WTC11 (cell line): Measurements from ENCODE around the gene OR2T1.
"Not testable (repeated sequence)": the region's sequence is repeated elsewhere in the genome, so short reads cannot be mapped to it uniquely, and the experiment has no call there.

ENCODE experiments used
- CREB1 ChIP-seq: sonication (generic); formaldehyde crosslinking; IDR thresholded peaks from 2 replicates; pipeline ENCODE4 v1.8.0; 2023; ENCODE audit warnings: mild to moderate bottlenecking, missing genetic modification reagents
- ETV6 ChIP-seq: sonication (generic); formaldehyde crosslinking; IDR thresholded peaks from 2 replicates; pipeline ENCODE4 v1.8.1; 2022; ENCODE audit warnings: mild to moderate bottlenecking, missing genetic modification reagents
- JUN ChIP-seq: sonication (generic); formaldehyde crosslinking; IDR thresholded peaks from 2 replicates; pipeline ENCODE4 v1.8.0; 2023; ENCODE audit warnings: mild to moderate bottlenecking, missing genetic modification reagents
- RORB ChIP-seq: fragments of 250-450 bp; sonication (Bioruptor Pico); IDR thresholded peaks from 2 replicates; pipeline ENCODE4 v1.9.0; 2021; ENCODE audit warnings: mild to moderate bottlenecking
- TCF7 ChIP-seq: sonication (generic); formaldehyde crosslinking; IDR thresholded peaks from 2 replicates; pipeline ENCODE4 v1.8.0; 2022; ENCODE audit warnings: mild to moderate bottlenecking, low read depth, missing genetic modification reagents, moderate library complexity
- ZNF121 ChIP-seq: sonication (generic); formaldehyde crosslinking; IDR thresholded peaks from 2 replicates; pipeline ENCODE4 v1.8.0; 2023; ENCODE audit warnings: missing genetic modification reagents
- TF ChIP-seq, protein P1 (sequence below): fragments of 200-600 bp; IDR thresholded peaks from 2 replicates; pipeline ENCODE4 v1.8.0; 2022; ENCODE audit warnings: antibody characterized with exemption
- TF ChIP-seq, protein P2 (sequence below): sonication (generic); formaldehyde crosslinking; IDR thresholded peaks from 2 replicates; pipeline ENCODE4 v1.8.1; 2022; ENCODE audit warnings: low read depth, missing genetic modification reagents, borderline replicate concordance
- TF ChIP-seq, protein P3 (sequence below): sonication (generic); formaldehyde crosslinking; conservative IDR thresholded peaks from 2 replicates; pipeline ENCODE4 v1.8.1; 2022; ENCODE audit warnings: mild to moderate bottlenecking, missing genetic modification reagents
- TF ChIP-seq, protein P4 (sequence below): sonication (generic); formaldehyde crosslinking; IDR thresholded peaks from 2 replicates; pipeline ENCODE4 v1.8.0; 2022; ENCODE audit warnings: missing genetic modification reagents
- TF ChIP-seq, protein P5 (sequence below): sonication (generic); formaldehyde crosslinking; IDR thresholded peaks from 2 replicates; pipeline ENCODE4 v1.8.1; 2023; ENCODE audit warnings: mild to moderate bottlenecking, missing genetic modification reagents, moderate library complexity
- TF ChIP-seq, protein P6 (sequence below): sonication (generic); formaldehyde crosslinking; IDR thresholded peaks from 2 replicates; pipeline ENCODE4 v1.8.0; 2022; ENCODE audit warnings: mild to moderate bottlenecking, missing genetic modification reagents
- TF ChIP-seq, protein P7 (sequence below): sonication (generic); formaldehyde crosslinking; IDR thresholded peaks from 2 replicates; pipeline ENCODE4 v1.8.0; 2022; ENCODE audit warnings: mild to moderate bottlenecking, missing genetic modification reagents

DNA sequence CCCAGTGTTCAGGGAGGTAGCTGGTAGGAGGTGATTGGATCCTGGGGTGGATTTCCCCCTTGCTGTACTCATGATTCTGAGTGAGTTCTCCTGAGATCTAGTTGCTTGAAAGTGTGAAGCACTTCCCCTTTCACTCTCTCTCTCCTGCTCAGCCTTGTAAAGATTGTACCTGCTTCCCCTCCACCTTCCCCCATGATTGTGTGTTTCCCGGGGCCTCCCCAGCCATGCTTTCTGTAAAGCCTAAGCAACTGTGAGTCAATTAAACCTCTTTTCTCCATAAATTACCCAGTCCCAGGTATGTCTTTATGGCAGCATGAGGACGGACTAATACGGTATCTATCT, 25.3 kb downstream of the OR2T1 start:
- not testable (repeated sequence) for TF ChIP-seq ZNF121 (CRISPR knock-in tag); RORB (CRISPR knock-in tag); TCF7 (CRISPR knock-in tag); JUN (CRISPR knock-in tag); CREB1; ETV6 (CRISPR knock-in tag)
- TF ChIP-seq, protein P1, sequence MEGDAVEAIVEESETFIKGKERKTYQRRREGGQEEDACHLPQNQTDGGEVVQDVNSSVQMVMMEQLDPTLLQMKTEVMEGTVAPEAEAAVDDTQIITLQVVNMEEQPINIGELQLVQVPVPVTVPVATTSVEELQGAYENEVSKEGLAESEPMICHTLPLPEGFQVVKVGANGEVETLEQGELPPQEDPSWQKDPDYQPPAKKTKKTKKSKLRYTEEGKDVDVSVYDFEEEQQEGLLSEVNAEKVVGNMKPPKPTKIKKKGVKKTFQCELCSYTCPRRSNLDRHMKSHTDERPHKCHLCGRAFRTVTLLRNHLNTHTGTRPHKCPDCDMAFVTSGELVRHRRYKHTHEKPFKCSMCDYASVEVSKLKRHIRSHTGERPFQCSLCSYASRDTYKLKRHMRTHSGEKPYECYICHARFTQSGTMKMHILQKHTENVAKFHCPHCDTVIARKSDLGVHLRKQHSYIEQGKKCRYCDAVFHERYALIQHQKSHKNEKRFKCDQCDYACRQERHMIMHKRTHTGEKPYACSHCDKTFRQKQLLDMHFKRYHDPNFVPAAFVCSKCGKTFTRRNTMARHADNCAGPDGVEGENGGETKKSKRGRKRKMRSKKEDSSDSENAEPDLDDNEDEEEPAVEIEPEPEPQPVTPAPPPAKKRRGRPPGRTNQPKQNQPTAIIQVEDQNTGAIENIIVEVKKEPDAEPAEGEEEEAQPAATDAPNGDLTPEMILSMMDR = not testable (repeated sequence)
- TF ChIP-seq, protein P2, sequence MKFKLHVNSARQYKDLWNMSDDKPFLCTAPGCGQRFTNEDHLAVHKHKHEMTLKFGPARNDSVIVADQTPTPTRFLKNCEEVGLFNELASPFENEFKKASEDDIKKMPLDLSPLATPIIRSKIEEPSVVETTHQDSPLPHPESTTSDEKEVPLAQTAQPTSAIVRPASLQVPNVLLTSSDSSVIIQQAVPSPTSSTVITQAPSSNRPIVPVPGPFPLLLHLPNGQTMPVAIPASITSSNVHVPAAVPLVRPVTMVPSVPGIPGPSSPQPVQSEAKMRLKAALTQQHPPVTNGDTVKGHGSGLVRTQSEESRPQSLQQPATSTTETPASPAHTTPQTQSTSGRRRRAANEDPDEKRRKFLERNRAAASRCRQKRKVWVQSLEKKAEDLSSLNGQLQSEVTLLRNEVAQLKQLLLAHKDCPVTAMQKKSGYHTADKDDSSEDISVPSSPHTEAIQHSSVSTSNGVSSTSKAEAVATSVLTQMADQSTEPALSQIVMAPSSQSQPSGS (CRISPR knock-in tag) = not testable (repeated sequence)
- TF ChIP-seq, protein P3, sequence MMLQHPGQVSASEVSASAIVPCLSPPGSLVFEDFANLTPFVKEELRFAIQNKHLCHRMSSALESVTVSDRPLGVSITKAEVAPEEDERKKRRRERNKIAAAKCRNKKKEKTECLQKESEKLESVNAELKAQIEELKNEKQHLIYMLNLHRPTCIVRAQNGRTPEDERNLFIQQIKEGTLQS (CRISPR knock-in tag) = not testable (repeated sequence)
- TF ChIP-seq, protein P4, sequence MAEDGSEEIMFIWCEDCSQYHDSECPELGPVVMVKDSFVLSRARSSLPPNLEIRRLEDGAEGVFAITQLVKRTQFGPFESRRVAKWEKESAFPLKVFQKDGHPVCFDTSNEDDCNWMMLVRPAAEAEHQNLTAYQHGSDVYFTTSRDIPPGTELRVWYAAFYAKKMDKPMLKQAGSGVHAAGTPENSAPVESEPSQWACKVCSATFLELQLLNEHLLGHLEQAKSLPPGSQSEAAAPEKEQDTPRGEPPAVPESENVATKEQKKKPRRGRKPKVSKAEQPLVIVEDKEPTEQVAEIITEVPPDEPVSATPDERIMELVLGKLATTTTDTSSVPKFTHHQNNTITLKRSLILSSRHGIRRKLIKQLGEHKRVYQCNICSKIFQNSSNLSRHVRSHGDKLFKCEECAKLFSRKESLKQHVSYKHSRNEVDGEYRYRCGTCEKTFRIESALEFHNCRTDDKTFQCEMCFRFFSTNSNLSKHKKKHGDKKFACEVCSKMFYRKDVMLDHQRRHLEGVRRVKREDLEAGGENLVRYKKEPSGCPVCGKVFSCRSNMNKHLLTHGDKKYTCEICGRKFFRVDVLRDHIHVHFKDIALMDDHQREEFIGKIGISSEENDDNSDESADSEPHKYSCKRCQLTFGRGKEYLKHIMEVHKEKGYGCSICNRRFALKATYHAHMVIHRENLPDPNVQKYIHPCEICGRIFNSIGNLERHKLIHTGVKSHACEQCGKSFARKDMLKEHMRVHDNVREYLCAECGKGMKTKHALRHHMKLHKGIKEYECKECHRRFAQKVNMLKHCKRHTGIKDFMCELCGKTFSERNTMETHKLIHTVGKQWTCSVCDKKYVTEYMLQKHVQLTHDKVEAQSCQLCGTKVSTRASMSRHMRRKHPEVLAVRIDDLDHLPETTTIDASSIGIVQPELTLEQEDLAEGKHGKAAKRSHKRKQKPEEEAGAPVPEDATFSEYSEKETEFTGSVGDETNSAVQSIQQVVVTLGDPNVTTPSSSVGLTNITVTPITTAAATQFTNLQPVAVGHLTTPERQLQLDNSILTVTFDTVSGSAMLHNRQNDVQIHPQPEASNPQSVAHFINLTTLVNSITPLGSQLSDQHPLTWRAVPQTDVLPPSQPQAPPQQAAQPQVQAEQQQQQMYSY = not testable (repeated sequence)
- TF ChIP-seq, protein P5, sequence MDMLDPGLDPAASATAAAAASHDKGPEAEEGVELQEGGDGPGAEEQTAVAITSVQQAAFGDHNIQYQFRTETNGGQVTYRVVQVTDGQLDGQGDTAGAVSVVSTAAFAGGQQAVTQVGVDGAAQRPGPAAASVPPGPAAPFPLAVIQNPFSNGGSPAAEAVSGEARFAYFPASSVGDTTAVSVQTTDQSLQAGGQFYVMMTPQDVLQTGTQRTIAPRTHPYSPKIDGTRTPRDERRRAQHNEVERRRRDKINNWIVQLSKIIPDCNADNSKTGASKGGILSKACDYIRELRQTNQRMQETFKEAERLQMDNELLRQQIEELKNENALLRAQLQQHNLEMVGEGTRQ (CRISPR knock-in tag) = not testable (repeated sequence)
- TF ChIP-seq, protein P6, sequence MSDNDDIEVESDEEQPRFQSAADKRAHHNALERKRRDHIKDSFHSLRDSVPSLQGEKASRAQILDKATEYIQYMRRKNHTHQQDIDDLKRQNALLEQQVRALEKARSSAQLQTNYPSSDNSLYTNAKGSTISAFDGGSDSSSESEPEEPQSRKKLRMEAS = not testable (repeated sequence)
- TF ChIP-seq, protein P7, sequence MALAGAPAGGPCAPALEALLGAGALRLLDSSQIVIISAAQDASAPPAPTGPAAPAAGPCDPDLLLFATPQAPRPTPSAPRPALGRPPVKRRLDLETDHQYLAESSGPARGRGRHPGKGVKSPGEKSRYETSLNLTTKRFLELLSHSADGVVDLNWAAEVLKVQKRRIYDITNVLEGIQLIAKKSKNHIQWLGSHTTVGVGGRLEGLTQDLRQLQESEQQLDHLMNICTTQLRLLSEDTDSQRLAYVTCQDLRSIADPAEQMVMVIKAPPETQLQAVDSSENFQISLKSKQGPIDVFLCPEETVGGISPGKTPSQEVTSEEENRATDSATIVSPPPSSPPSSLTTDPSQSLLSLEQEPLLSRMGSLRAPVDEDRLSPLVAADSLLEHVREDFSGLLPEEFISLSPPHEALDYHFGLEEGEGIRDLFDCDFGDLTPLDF (CRISPR knock-in tag) = not testable (repeated sequence)
